ENCODE results near the gene DOCK10.

The DOCK10 gene

GRCh38 chr2:225041207-225041850 lies 939 bp downstream of the DOCK10 start:
- DNase-seq (ENCODE audit: low spot score) = no peak

- no peak for DNase-seq (ENCODE audit: low spot score)
These were observed 1.4 kb downstream of the DOCK10 start for GRCh38 chr2:225040856-225041206.

- DNase-seq (ENCODE audit: low spot score) = no peak
These were observed 2.1 kb downstream of the DOCK10 start for GRCh38 chr2:225040142-225040541.

- no peak for DNase-seq (ENCODE audit: low spot score)
These were observed 4.1 kb downstream of the DOCK10 start for GRCh38 chr2:225038231-225038523.

- DNase-seq (ENCODE audit: low spot score) = no peak
These were observed 4.6 kb downstream of the DOCK10 start for GRCh38 chr2:225037415-225038230.

GRCh38 chr2:225036431-225036830 lies 5.8 kb downstream of the DOCK10 start:
- no peak for DNase-seq (ENCODE audit: low spot score)

GRCh38 chr2:225033440-225034318 lies 8.6 kb downstream of the DOCK10 start:
- no peak for DNase-seq (ENCODE audit: low spot score)

- no peak for DNase-seq (ENCODE audit: low spot score)
These were observed 10.0 kb downstream of the DOCK10 start for GRCh38 chr2:225032246-225032645.

GRCh38 chr2:225031599-225031998 lies 10.7 kb downstream of the DOCK10 start:
- DNase-seq (ENCODE audit: low spot score) = no peak

- no peak for DNase-seq (ENCODE audit: low spot score)
These were observed 11.4 kb downstream of the DOCK10 start for GRCh38 chr2:225030893-225031292.

- DNase-seq (ENCODE audit: low spot score) = no peak
These were observed 12.1 kb downstream of the DOCK10 start for GRCh38 chr2:225030203-225030602.

GRCh38 chr2:225028572-225028971 lies 13.7 kb downstream of the DOCK10 start:
- DNase-seq (ENCODE audit: low spot score) = no peak

GRCh38 chr2:225027061-225027762 lies 15.1 kb downstream of the DOCK10 start:
- no peak for DNase-seq (ENCODE audit: low spot score)

GRCh38 chr2:225025917-225026571 lies 16.2 kb downstream of the DOCK10 start:
- no peak for DNase-seq (ENCODE audit: low spot score)

- DNase-seq (ENCODE audit: low spot score) = no peak
These were observed 20.1 kb downstream of the DOCK10 start for GRCh38 chr2:225022188-225022587.

- no peak for DNase-seq (ENCODE audit: low spot score)
These were observed 22.0 kb downstream of the DOCK10 start for GRCh38 chr2:225020168-225020849.

- no peak for DNase-seq (ENCODE audit: low spot score)
These were observed 23.2 kb downstream of the DOCK10 start for GRCh38 chr2:225019105-225019504.

GRCh38 chr2:225017713-225018112 lies 24.6 kb downstream of the DOCK10 start:
- DNase-seq (ENCODE audit: low spot score) = no peak

GRCh38 chr2:225017098-225017685 lies 25.1 kb downstream of the DOCK10 start:
- DNase-seq (ENCODE audit: low spot score) = no peak

GRCh38 chr2:225013425-225014365 lies 28.6 kb downstream of the DOCK10 start:
- no peak for DNase-seq (ENCODE audit: low spot score)

Measured in iPS-NIHi11 (cell line).